Measurements from ENCODE around the gene SRSF6.

- TF ChIP-seq CTCF (IDR thresholded peaks at IDR 0.05; ENCODE audit: poor library complexity) (no peak), EZH2 (IDR thresholded peaks at IDR 0.05; ENCODE audit: borderline replicate concordance) (no peak)
Measured at GRCh38 chr20:43415661-43416430, 41.9 kb upstream of the SRSF6 start.
